GM12892 (cell line): Measurements from ENCODE around the gene DDA1.
A peak's percentile ranks its signal among the peaks of the same experiment; 100 is the strongest.

Experiments
- POLR2A ChIP-seq: IDR thresholded peaks from 2 replicates; pipeline ENCODE4 v1.6.1; 2011; ENCODE audit warnings: low read depth, low read length, control low read depth
- POLR2AphosphoS5 ChIP-seq: IDR thresholded peaks from 2 replicates; pipeline ENCODE4 v1.6.1; 2011; ENCODE audit warnings: low read depth, low read length, control low read depth
- TAF1 ChIP-seq: IDR thresholded peaks from 2 replicates; pipeline ENCODE4 v1.6.1; 2011; ENCODE audit warnings: low read depth, mild to moderate bottlenecking, control low read depth, low read length, borderline replicate concordance

- TF ChIP-seq POLR2A (peak; percentile 28; the same call in 1 of the 2 replicates), TAF1 (no peak), POLR2AphosphoS5 (no peak)
These were observed 26.8 kb upstream of the DDA1 start for GRCh38 chr19:17282488-17283125.
